Measurements from ENCODE around the gene IL16.
"Not testable (repeated sequence)": the region's sequence is repeated elsewhere in the genome, so short reads cannot be mapped to it uniquely, and the experiment has no call there.

IL16 gene

GRCh38 chr15:81338170-81339007 is 141.7 kb downstream of the IL16 start:
- ATAC-seq (replicated peaks; ENCODE audit: extremely low read depth, poor library complexity, severe bottlenecking) (no peak), DNase-seq (ENCODE audit: low spot score in 2 of 2) (no peak)
- H3K27me3 Mint-ChIP-seq = no peaks in the 10 kb centered on the region
- no peaks in the 10 kb centered on the region for H3K4me1 Mint-ChIP-seq
- H3K4me3 Mint-ChIP-seq = no peak overlapping the region
- no peaks in the 10 kb centered on the region for H3K9me3 Mint-ChIP-seq
- no peaks in the 10 kb centered on the region for H3K36me3 Mint-ChIP-seq (ENCODE audit: insufficient read depth)
- no peak overlapping the region for H3K27ac Mint-ChIP-seq (ENCODE audit: low read depth)

- no peaks in the 10 kb centered on the region for H3K4me1 Mint-ChIP-seq
- DNase-seq (ENCODE audit: low spot score in 2 of 2) = no peak
- no peaks in the 10 kb centered on the region for H3K27me3 Mint-ChIP-seq
- H3K4me3 Mint-ChIP-seq = no peak overlapping the region
- no peak for ATAC-seq (replicated peaks; ENCODE audit: extremely low read depth, poor library complexity, severe bottlenecking)
- no peaks in the 10 kb centered on the region for H3K9me3 Mint-ChIP-seq
- H3K27ac Mint-ChIP-seq (ENCODE audit: low read depth) = no peak overlapping the region
- no peaks in the 10 kb centered on the region for H3K36me3 Mint-ChIP-seq (ENCODE audit: insufficient read depth)
Measured at GRCh38 chr15:81339321-81339720, 142.6 kb downstream of the IL16 start.

GRCh38 chr15:81339851-81340250 is 143.2 kb downstream of the IL16 start:
- H3K27me3 Mint-ChIP-seq = no peaks in the 10 kb centered on the region
- DNase-seq (ENCODE audit: low spot score in 2 of 2) (no peak), ATAC-seq (replicated peaks; ENCODE audit: extremely low read depth, poor library complexity, severe bottlenecking) (no peak)
- no peaks in the 10 kb centered on the region for H3K36me3 Mint-ChIP-seq (ENCODE audit: insufficient read depth)
- H3K27ac Mint-ChIP-seq (ENCODE audit: low read depth) = no peak overlapping the region
- H3K9me3 Mint-ChIP-seq = no peaks in the 10 kb centered on the region
- H3K4me1 Mint-ChIP-seq = no peaks in the 10 kb centered on the region
- H3K4me3 Mint-ChIP-seq = no peak overlapping the region

- Mint-ChIP-seq H3K4me1 (no peaks in the 10 kb centered on the region), H3K9me3 (no peaks in the 10 kb centered on the region), H3K36me3 (ENCODE audit: insufficient read depth) (no peaks in the 10 kb centered on the region), H3K27me3 (no peaks in the 10 kb centered on the region), H3K4me3 (no peak overlapping the region), H3K27ac (ENCODE audit: low read depth) (no peak overlapping the region)
- DNase-seq (ENCODE audit: low spot score in 2 of 2) = no peak
- ATAC-seq (replicated peaks; ENCODE audit: extremely low read depth, poor library complexity, severe bottlenecking) = no peak
Measured at GRCh38 chr15:81341351-81341750, 144.7 kb downstream of the IL16 start.

- H3K27ac Mint-ChIP-seq (ENCODE audit: low read depth) = no peak overlapping the region
- ATAC-seq (replicated peaks; ENCODE audit: extremely low read depth, poor library complexity, severe bottlenecking) = no peak
- no peaks in the 10 kb centered on the region for H3K36me3 Mint-ChIP-seq (ENCODE audit: insufficient read depth)
- H3K9me3 Mint-ChIP-seq = no peaks in the 10 kb centered on the region
- no peaks in the 10 kb centered on the region for H3K4me1 Mint-ChIP-seq
- no peak for DNase-seq (ENCODE audit: low spot score in 2 of 2)
- H3K27me3 Mint-ChIP-seq = peaks cover 4% of the 10 kb centered on the region
- no peak overlapping the region for H3K4me3 Mint-ChIP-seq
Measured at GRCh38 chr15:81343371-81343770, 146.7 kb downstream of the IL16 start.

- Mint-ChIP-seq H3K4me3 (no peak overlapping the region), H3K36me3 (ENCODE audit: insufficient read depth) (no peaks in the 10 kb centered on the region), H3K27me3 (peaks cover 20% of the 10 kb centered on the region), H3K9me3 (no peaks in the 10 kb centered on the region), H3K4me1 (no peaks in the 10 kb centered on the region), H3K27ac (ENCODE audit: low read depth) (no peak overlapping the region)
- DNase-seq (ENCODE audit: low spot score in 2 of 2) (no peak), ATAC-seq (replicated peaks; ENCODE audit: extremely low read depth, poor library complexity, severe bottlenecking) (no peak)
Measured at GRCh38 chr15:81346611-81347010, 149.9 kb downstream of the IL16 start.

- no peaks in the 10 kb centered on the region for H3K4me1 Mint-ChIP-seq
- peaks cover 20% of the 10 kb centered on the region for H3K27me3 Mint-ChIP-seq
- H3K36me3 Mint-ChIP-seq (ENCODE audit: insufficient read depth) = no peaks in the 10 kb centered on the region
- DNase-seq (ENCODE audit: low spot score in 2 of 2) (no peak), ATAC-seq (replicated peaks; ENCODE audit: extremely low read depth, poor library complexity, severe bottlenecking) (no peak)
- no peak overlapping the region for H3K27ac Mint-ChIP-seq (ENCODE audit: low read depth)
- H3K4me3 Mint-ChIP-seq = no peak overlapping the region
- H3K9me3 Mint-ChIP-seq = no peaks in the 10 kb centered on the region
Measured at GRCh38 chr15:81347910-81348309, 151.2 kb downstream of the IL16 start.

- not testable (repeated sequence) for H3K4me3 Mint-ChIP-seq; H3K36me3 Mint-ChIP-seq (ENCODE audit: insufficient read depth); DNase-seq (ENCODE audit: low spot score in 2 of 2); ATAC-seq (replicated peaks; ENCODE audit: extremely low read depth, poor library complexity, severe bottlenecking); H3K9me3 Mint-ChIP-seq; H3K4me1 Mint-ChIP-seq; H3K27ac Mint-ChIP-seq (ENCODE audit: low read depth)
- H3K27me3 Mint-ChIP-seq = peaks cover 20% of the 10 kb centered on the region
Measured at GRCh38 chr15:81348691-81349090, 152.0 kb downstream of the IL16 start.

GRCh38 chr15:81349271-81349670 is 152.6 kb downstream of the IL16 start:
- no peak overlapping the region for H3K4me3 Mint-ChIP-seq
- no peaks in the 10 kb centered on the region for H3K36me3 Mint-ChIP-seq (ENCODE audit: insufficient read depth)
- no peak overlapping the region for H3K27ac Mint-ChIP-seq (ENCODE audit: low read depth)
- no peaks in the 10 kb centered on the region for H3K9me3 Mint-ChIP-seq
- H3K4me1 Mint-ChIP-seq = no peaks in the 10 kb centered on the region
- no peak for ATAC-seq (replicated peaks; ENCODE audit: extremely low read depth, poor library complexity, severe bottlenecking)
- DNase-seq (ENCODE audit: low spot score in 2 of 2) = no peak
- peaks cover 20% of the 10 kb centered on the region for H3K27me3 Mint-ChIP-seq

- Mint-ChIP-seq H3K4me1 (no peaks in the 10 kb centered on the region), H3K27ac (ENCODE audit: low read depth) (no peak overlapping the region), H3K27me3 (peaks cover 20% of the 10 kb centered on the region), H3K4me3 (no peak overlapping the region), H3K36me3 (ENCODE audit: insufficient read depth) (no peaks in the 10 kb centered on the region), H3K9me3 (no peaks in the 10 kb centered on the region)
- no peak for DNase-seq (ENCODE audit: low spot score in 2 of 2)
- no peak for ATAC-seq (replicated peaks; ENCODE audit: extremely low read depth, poor library complexity, severe bottlenecking)
Measured at GRCh38 chr15:81351651-81352050, 155.0 kb downstream of the IL16 start.

GRCh38 chr15:81356252-81356651 is 159.6 kb downstream of the IL16 start:
- H3K9me3 Mint-ChIP-seq = no peaks in the 10 kb centered on the region
- no peak overlapping the region for H3K4me3 Mint-ChIP-seq
- H3K27ac Mint-ChIP-seq (ENCODE audit: low read depth) = no peak overlapping the region
- ATAC-seq (replicated peaks; ENCODE audit: extremely low read depth, poor library complexity, severe bottlenecking) (no peak), DNase-seq (ENCODE audit: low spot score in 2 of 2) (no peak)
- peaks cover 8% of the 10 kb centered on the region for H3K27me3 Mint-ChIP-seq
- no peaks in the 10 kb centered on the region for H3K4me1 Mint-ChIP-seq
- H3K36me3 Mint-ChIP-seq (ENCODE audit: insufficient read depth) = no peaks in the 10 kb centered on the region

- Mint-ChIP-seq H3K36me3 (ENCODE audit: insufficient read depth) (no peaks in the 10 kb centered on the region), H3K4me1 (no peaks in the 10 kb centered on the region), H3K27ac (ENCODE audit: low read depth) (no peak overlapping the region), H3K4me3 (no peak overlapping the region), H3K27me3 (peaks cover 8% of the 10 kb centered on the region), H3K9me3 (no peaks in the 10 kb centered on the region)
- no peak for DNase-seq (ENCODE audit: low spot score in 2 of 2)
- no peak for ATAC-seq (replicated peaks; ENCODE audit: extremely low read depth, poor library complexity, severe bottlenecking)
Measured at GRCh38 chr15:81357180-81357686, 160.6 kb downstream of the IL16 start.

GRCh38 chr15:81358248-81358647 is 161.6 kb downstream of the IL16 start:
- H3K4me1 Mint-ChIP-seq = no peaks in the 10 kb centered on the region
- DNase-seq (ENCODE audit: low spot score in 2 of 2) = no peak
- H3K36me3 Mint-ChIP-seq (ENCODE audit: insufficient read depth) = no peaks in the 10 kb centered on the region

More at GRCh38 chr15:81358248-81358647, 161.6 kb downstream of the IL16 start:
- Mint-ChIP-seq H3K27ac (ENCODE audit: low read depth) (no peak overlapping the region), H3K9me3 (no peaks in the 10 kb centered on the region), H3K4me3 (no peak overlapping the region), H3K27me3 (peaks cover 8% of the 10 kb centered on the region)
- ATAC-seq (replicated peaks; ENCODE audit: extremely low read depth, poor library complexity, severe bottlenecking) = no peak
